ENCODE measurements around the gene MAB21L4. TPM values are rescaled to one million over a fixed set of nuclear protein-coding genes. Genes with fewer than 3 reads are reported as not detected.

MAB21L4 gene
- total RNA-seq, 2 experiments from 2014 or later, result not detected

DNA sequence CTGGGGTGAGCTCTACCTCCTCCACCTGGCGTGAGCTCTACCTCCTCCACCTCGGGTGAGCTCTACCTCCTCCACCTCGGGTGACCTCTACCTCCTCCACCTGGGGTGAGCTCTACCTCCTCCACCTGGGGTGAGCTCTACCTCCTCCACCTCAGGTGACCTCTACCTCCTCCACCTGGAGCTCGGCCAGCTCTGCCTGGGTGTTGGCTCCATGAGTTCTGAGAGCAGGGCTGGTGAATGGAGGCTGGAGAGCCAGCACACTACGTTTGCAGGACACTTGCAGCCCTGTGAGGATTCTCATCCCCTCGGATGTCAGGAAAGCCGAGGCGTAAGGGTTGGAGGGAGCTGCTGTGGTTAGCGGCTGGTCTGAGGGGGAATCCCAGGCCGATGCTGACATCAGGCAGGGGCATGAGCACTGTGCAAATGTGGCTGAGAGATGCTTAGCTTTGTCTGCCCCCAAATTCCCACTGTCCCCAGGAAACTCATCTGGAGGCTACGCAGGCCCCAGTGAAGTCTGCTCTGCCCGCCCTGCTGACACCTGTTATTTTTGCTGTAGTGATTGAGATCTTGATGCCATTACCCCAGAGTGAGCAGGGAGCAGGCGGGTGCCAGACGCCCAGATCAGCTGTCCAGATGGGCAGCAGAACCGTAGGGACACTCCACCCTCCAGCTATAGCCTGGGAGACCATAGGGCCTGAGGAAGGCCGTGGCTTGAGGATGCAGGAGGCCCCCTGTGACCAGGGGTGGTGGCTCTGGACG lies 13.4 kb upstream of the MAB21L4 start:
- Histone ChIP-seq H3K9me3 (ENCODE audit: low read length) (no peaks in the 10 kb centered on the region), H3K4me1 (ENCODE audit: insufficient read depth, low read length, poor library complexity, severe bottlenecking) (no peaks in the 10 kb centered on the region), H4K20me1 (ENCODE audit: insufficient read depth, low read length) (no peaks in the 10 kb centered on the region), H2AFZ (ENCODE audit: low read length) (no peak overlapping the region), H3K4me3 (ENCODE audit: low read depth, low read length, poor library complexity, severe bottlenecking) (no peak overlapping the region), H3K4me2 (ENCODE audit: low read length) (no peak overlapping the region), H3K79me2 (ENCODE audit: insufficient read depth, low read depth, low read length) (no peaks in the 10 kb centered on the region), H3K27ac (ENCODE audit: low read depth, low read length, poor library complexity, severe bottlenecking) (no peak overlapping the region), H3K9me2 (ENCODE audit: insufficient read depth, low read length) (no peaks in the 10 kb centered on the region), H3K36me3 (ENCODE audit: insufficient read depth, low read length) (no peaks in the 10 kb centered on the region)
- TF ChIP-seq, protein P1, sequence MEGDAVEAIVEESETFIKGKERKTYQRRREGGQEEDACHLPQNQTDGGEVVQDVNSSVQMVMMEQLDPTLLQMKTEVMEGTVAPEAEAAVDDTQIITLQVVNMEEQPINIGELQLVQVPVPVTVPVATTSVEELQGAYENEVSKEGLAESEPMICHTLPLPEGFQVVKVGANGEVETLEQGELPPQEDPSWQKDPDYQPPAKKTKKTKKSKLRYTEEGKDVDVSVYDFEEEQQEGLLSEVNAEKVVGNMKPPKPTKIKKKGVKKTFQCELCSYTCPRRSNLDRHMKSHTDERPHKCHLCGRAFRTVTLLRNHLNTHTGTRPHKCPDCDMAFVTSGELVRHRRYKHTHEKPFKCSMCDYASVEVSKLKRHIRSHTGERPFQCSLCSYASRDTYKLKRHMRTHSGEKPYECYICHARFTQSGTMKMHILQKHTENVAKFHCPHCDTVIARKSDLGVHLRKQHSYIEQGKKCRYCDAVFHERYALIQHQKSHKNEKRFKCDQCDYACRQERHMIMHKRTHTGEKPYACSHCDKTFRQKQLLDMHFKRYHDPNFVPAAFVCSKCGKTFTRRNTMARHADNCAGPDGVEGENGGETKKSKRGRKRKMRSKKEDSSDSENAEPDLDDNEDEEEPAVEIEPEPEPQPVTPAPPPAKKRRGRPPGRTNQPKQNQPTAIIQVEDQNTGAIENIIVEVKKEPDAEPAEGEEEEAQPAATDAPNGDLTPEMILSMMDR (conservative IDR thresholded peaks at IDR 0.05; ENCODE audit: low read length), result no peak
- no peak for TF ChIP-seq EZH2phosphoT487 (IDR thresholded peaks at IDR 0.05; ENCODE audit: borderline replicate concordance, low read depth, low read length)
- ChIA-PET POLR2A (no interaction called here), CTCF (ENCODE audit: unreplicated experiment) (no interaction called here)
- no TSS peak for BruUV-seq (replicated peaks)
- intact Hi-C loops (cut with micrococcal nuclease; ENCODE audit: unreplicated experiment), result no loop called here
- DNase-seq (ENCODE audit: low spot score), result no peak

DNA sequence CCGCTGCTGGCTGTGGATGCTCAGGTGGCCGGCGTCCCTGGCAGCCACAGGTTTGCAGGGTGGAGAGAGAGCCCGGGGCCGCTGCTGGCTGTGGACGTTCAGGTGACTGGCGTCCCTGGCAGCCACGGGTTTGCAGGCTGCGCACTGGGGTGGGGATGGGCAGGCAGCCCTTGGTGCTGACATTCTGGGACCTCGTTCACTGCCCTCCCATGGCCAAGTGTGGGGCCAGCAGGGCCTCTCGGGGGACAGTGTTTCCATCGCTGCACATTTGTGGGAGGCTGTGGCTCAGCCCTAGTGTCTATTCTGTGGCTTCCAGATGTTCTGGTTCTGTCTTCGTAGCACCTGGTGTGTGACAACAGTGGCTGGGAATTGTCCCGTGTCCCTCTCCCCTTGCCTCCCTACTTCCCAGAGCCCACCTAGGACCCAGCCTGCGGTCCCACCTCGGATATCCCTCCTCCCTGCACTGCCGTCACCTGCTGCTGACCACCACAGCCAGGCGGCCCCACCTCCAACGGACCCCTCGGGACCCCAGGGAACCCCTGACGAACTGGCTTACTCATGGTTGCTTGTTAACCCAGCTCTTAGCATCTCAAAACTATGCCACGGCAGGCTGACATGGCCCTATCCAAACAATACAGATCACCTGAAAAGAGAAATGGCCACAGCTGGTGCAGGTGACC lies 11.1 kb upstream of the MAB21L4 start:
- Histone ChIP-seq H3K27ac (ENCODE audit: low read depth, low read length, poor library complexity, severe bottlenecking) (no peak overlapping the region), H3K9me2 (ENCODE audit: insufficient read depth, low read length) (no peaks in the 10 kb centered on the region), H3K4me2 (ENCODE audit: low read length) (no peak overlapping the region), H4K20me1 (ENCODE audit: insufficient read depth, low read length) (no peaks in the 10 kb centered on the region), H3K79me2 (ENCODE audit: insufficient read depth, low read depth, low read length) (no peaks in the 10 kb centered on the region), H3K9me3 (ENCODE audit: low read length) (no peaks in the 10 kb centered on the region), H3K4me1 (ENCODE audit: insufficient read depth, low read length, poor library complexity, severe bottlenecking) (no peaks in the 10 kb centered on the region), H2AFZ (ENCODE audit: low read length) (no peak overlapping the region), H3K4me3 (ENCODE audit: low read depth, low read length, poor library complexity, severe bottlenecking) (no peak overlapping the region), H3K36me3 (ENCODE audit: insufficient read depth, low read length) (no peaks in the 10 kb centered on the region)
- ChIA-PET CTCF (ENCODE audit: unreplicated experiment) (no interaction called here), POLR2A (no interaction called here)
- intact Hi-C loops (cut with micrococcal nuclease; ENCODE audit: unreplicated experiment), result no loop called here
- TF ChIP-seq, protein P1 (conservative IDR thresholded peaks at IDR 0.05; ENCODE audit: low read length), result no peak
- TF ChIP-seq EZH2phosphoT487 (IDR thresholded peaks at IDR 0.05; ENCODE audit: borderline replicate concordance, low read depth, low read length), result no peak
- BruUV-seq (replicated peaks), result no TSS peak
- no peak for DNase-seq (ENCODE audit: low spot score)

Data from OCI-LY7 (cell line).